Spinal cord (tissue), 10 donors: ENCODE data around the gene GUCA2B. TPM values are rescaled to one million over a fixed set of nuclear protein-coding genes. Genes with fewer than 3 reads are reported as not detected.

ENCODE experiments used
- DNase-seq, 6 donors: peaks; one replicate each; pipeline versions ENCODE4 v3.0.0 to v3.0.0-alpha.2; 2013 to 2015; ENCODE audit warnings: low spot score in 6 of 6, low read depth in 4 of 6
- H3K27ac ChIP-seq: one replicate; pipeline ENCODE4 v1.5.1; 2013; ENCODE audit warnings: low read depth, low read length, control low read depth
- H3K27me3 ChIP-seq: one replicate; pipeline ENCODE4 v1.6.1; 2013; ENCODE audit warnings: low read length; ENCODE audit not compliant: control insufficient read depth, insufficient read depth
- H3K36me3 ChIP-seq: one replicate; pipeline ENCODE4 v1.6.1; 2013; ENCODE audit warnings: low read length; ENCODE audit not compliant: control insufficient read depth, insufficient read depth
- H3K4me1 ChIP-seq: one replicate; pipeline ENCODE4 v1.6.1; 2013; ENCODE audit warnings: low read length; ENCODE audit not compliant: control insufficient read depth, insufficient read depth
- H3K4me3 ChIP-seq: one replicate; pipeline ENCODE4 v1.5.1; 2013; ENCODE audit warnings: low read depth, low read length, control low read depth
- H3K9me3 ChIP-seq: one replicate; pipeline ENCODE4 v1.6.1; 2013; ENCODE audit warnings: low read length; ENCODE audit not compliant: control insufficient read depth, insufficient read depth
- WGBS: methylation state at CpG from one replicate; pipeline ENCODE4 v1.1.5; 2013; ENCODE audit warnings: missing lambda C conversion rate; ENCODE audit not compliant: insufficient coverage; 5-methylcytosine and 5-hydroxymethylcytosine counted together
- long read RNA-seq, 4 donors: transcript quantifications; one replicate each; lab custom pipeline, GENCODE V29; 2026
- polyA plus RNA-seq, 2 donors: library from polyadenylated mRNA; unstranded; fragments of 120-200 nt; gene quantifications; one replicate each; pipeline ENCODE4 v1.2.1, GENCODE V29; 2013; ENCODE audit not compliant: insufficient read length in 2 of 2
- total RNA-seq, 2 donors: library from RNA; depleted of rRNA in 1 of 2; stranded (reverse); fragments of 120-200 nt in 1 of 2; fragments of >200 nt in 1 of 2; gene quantifications; one replicate each; pipeline versions ENCODE4 v1.2.3 to v1.2.4, GENCODE V29; 2013 to 2014
- donor health status: healthy.

Gene GUCA2B
- total RNA-seq (not detected), polyA plus RNA-seq (not detected)
- long read RNA-seq, donor 1, result 0 reads
- long read RNA-seq, donor 2, result 0 reads
- long read RNA-seq, donor 3, result 0 reads
- long read RNA-seq, donor 4, result 0 reads

DNA sequence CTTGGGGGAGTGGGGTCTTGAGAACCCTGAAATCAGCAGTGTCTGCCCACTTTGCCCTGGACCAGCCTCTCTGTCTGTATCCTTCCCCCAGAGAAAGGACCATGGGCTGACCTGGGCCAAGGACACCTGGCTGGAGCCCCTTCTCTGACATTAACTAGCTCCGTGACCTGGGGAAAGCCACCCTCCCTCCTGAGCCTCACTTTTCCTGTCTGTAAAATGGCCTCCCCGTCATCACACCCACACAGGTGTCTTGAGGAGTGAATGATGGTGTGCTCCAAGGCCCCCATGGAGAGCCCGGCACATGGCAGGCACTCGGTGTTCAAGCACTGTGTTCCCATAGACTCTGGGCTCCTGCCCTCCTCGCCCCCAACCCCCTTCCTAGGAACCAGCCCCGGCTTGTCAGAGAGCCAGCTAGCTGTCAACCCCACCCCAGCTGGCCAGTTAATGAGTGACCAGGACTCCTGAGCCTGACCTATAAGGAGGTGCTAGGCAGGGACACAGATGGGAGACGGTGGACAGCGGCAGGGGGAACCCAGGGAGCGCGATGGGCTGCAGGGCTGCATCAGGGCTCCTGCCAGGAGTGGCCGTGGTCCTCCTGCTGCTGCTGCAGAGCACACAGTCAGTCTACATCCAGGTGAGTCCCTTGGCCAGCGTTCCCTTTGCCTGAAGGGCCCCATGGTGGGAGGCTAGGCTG, at the start of gene GUCA2B:
Gene GUCA2B (plus strand): TSS at position 504 of the 694 bp plus-strand sequence. CDS start 41 bp downstream, at position 545.
- 80% methylated on average over 9 of the region's 12 CpGs for WGBS
- no peaks in the 10 kb centered on the region for H3K4me1 ChIP-seq
- no peak for DNase-seq
- H3K4me3 ChIP-seq, result no peak within 1 kb of the TSS
- no peaks in the 10 kb centered on the region for H3K36me3 ChIP-seq
- peaks cover 6% of the 10 kb centered on the region for H3K27me3 ChIP-seq
- no peaks in the 10 kb centered on the region for H3K9me3 ChIP-seq
- H3K27ac ChIP-seq, result no peak within 1 kb of the TSS

- no peak overlapping the region for H3K27ac ChIP-seq
- H3K27me3 ChIP-seq, result no peaks in the 10 kb centered on the region
- no peaks in the 10 kb centered on the region for H3K36me3 ChIP-seq
- H3K9me3 ChIP-seq, result no peaks in the 10 kb centered on the region
- DNase-seq, result no peak
- H3K4me3 ChIP-seq, result no peak overlapping the region
- H3K4me1 ChIP-seq, result no peaks in the 10 kb centered on the region
- WGBS, result 100% methylated on average over 1 of the region's 1 CpG
Observed at GRCh38 chr1:42105025-42105424, 48.2 kb upstream of the GUCA2B start.

- WGBS, result 100% methylated on average over 2 of the region's 7 CpGs
- no peaks in the 10 kb centered on the region for H3K27me3 ChIP-seq
- no peaks in the 10 kb centered on the region for H3K4me1 ChIP-seq
- no peak for DNase-seq
- H3K9me3 ChIP-seq, result no peaks in the 10 kb centered on the region
- no peak overlapping the region for H3K4me3 ChIP-seq
- H3K27ac ChIP-seq, result no peak overlapping the region
- H3K36me3 ChIP-seq, result no peaks in the 10 kb centered on the region
Observed at GRCh38 chr1:42108309-42108708, 44.9 kb upstream of the GUCA2B start.

- Histone ChIP-seq H3K27me3 (no peaks in the 10 kb centered on the region), H3K4me1 (no peaks in the 10 kb centered on the region), H3K9me3 (no peaks in the 10 kb centered on the region), H3K4me3 (no peak overlapping the region), H3K36me3 (no peaks in the 10 kb centered on the region), H3K27ac (no peak overlapping the region)
- 83% methylated on average over 1 of the region's 3 CpGs for WGBS
- DNase-seq, result no peak
Observed at GRCh38 chr1:42109600-42109999, 43.6 kb upstream of the GUCA2B start.

DNA sequence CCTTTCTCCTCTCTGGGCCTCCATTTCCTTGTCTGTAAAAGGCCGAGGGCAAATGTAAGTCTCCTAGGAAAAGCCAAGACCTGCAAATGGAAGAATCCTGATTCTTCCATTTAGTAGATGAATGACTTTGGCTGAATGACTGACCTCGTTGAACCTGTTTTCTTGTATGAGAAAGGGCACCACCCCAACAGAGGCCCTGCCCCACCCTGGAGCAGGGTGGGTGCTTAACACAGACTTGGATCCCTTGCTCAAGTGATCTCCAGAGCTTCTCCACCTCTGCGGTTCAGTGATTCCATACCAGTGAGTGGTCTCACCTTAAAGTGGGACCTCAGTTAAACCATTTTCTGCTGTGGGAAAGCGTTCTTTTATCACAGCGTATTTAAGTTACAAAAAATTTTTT, 39.0 kb upstream of the GUCA2B start:
- H3K4me1 ChIP-seq, result no peaks in the 10 kb centered on the region
- no peaks in the 10 kb centered on the region for H3K9me3 ChIP-seq
- no peak overlapping the region for H3K27ac ChIP-seq
- H3K36me3 ChIP-seq, result no peaks in the 10 kb centered on the region
- no peak for DNase-seq
- H3K27me3 ChIP-seq, result no peaks in the 10 kb centered on the region
- H3K4me3 ChIP-seq, result no peak overlapping the region
- 89% methylated on average over 3 of the region's 5 CpGs for WGBS

GRCh38 chr1:42117214-42117613, 36.0 kb upstream of the GUCA2B start:
- Histone ChIP-seq H3K36me3 (no peaks in the 10 kb centered on the region), H3K9me3 (no peaks in the 10 kb centered on the region)
- DNase-seq, result no peak

DNA sequence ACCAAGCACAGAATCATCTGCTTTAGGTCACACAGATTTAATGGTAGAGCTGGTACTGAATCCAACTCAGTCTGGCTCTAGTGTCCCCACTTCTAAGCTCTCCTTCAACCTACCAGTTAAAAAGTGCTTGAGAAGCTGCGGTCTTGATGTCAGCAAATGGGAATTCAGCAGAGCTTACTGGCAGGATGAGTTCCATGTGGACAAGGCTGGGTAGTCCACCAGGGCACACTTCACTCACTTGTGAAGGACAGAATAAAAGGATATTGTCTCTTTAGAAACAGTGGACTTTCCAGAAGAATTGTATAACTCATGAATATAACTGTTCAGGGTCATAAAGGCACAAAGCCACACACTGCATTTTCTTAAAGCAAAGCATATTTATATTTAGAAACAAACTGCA, 35.1 kb upstream of the GUCA2B start:
- no peak overlapping the region for H3K4me3 ChIP-seq
- WGBS, result no CpG with 5 or more reads among the region's 1 CpG
- H3K27ac ChIP-seq, result no peak overlapping the region
- no peaks in the 10 kb centered on the region for H3K9me3 ChIP-seq
- no peak for DNase-seq
- H3K36me3 ChIP-seq, result no peaks in the 10 kb centered on the region
- H3K4me1 ChIP-seq, result no peaks in the 10 kb centered on the region
- no peaks in the 10 kb centered on the region for H3K27me3 ChIP-seq

More at GRCh38 chr1:42117214-42117613, 36.0 kb upstream of the GUCA2B start:
- no peaks in the 10 kb centered on the region for H3K27me3 ChIP-seq
- WGBS, result 73% methylated on average over 5 of the region's 5 CpGs
- no peak overlapping the region for H3K4me3 ChIP-seq
- H3K27ac ChIP-seq, result no peak overlapping the region
- H3K4me1 ChIP-seq, result no peaks in the 10 kb centered on the region

GRCh38 chr1:42122408-42122807, 30.8 kb upstream of the GUCA2B start:
- WGBS, result no CpG with 5 or more reads among the region's 3 CpGs
- Histone ChIP-seq H3K9me3 (no peaks in the 10 kb centered on the region), H3K36me3 (no peaks in the 10 kb centered on the region), H3K27ac (no peak overlapping the region), H3K4me1 (no peaks in the 10 kb centered on the region), H3K27me3 (no peaks in the 10 kb centered on the region), H3K4me3 (no peak overlapping the region)
- DNase-seq, result no peak

GRCh38 chr1:42125552-42125951, 27.7 kb upstream of the GUCA2B start:
- no peaks in the 10 kb centered on the region for H3K36me3 ChIP-seq
- 88% methylated on average over 1 of the region's 1 CpG for WGBS
- no peaks in the 10 kb centered on the region for H3K9me3 ChIP-seq

GRCh38 chr1:42127767-42128166, 25.4 kb upstream of the GUCA2B start:
- Histone ChIP-seq H3K27ac (no peak overlapping the region), H3K9me3 (no peaks in the 10 kb centered on the region), H3K36me3 (no peaks in the 10 kb centered on the region), H3K4me3 (no peak overlapping the region), H3K4me1 (no peaks in the 10 kb centered on the region), H3K27me3 (peaks cover 2% of the 10 kb centered on the region)
- WGBS, result 88% methylated on average over 3 of the region's 6 CpGs
- DNase-seq, result no peak

More at GRCh38 chr1:42125552-42125951, 27.7 kb upstream of the GUCA2B start:
- DNase-seq, result no peak
- Histone ChIP-seq H3K4me3 (no peak overlapping the region), H3K4me1 (no peaks in the 10 kb centered on the region), H3K27me3 (peaks cover 2% of the 10 kb centered on the region), H3K27ac (no peak overlapping the region)
